Mesodermal cell (in vitro differentiated cells): ENCODE data around the gene IL17C.

ENCODE experiments used
- H3K27ac ChIP-seq: 2 replicates; pipeline ENCODE4 v1.7.0; 2013; ENCODE audit warnings: mild to moderate bottlenecking, low read depth, low read length, moderate library complexity; ENCODE audit not compliant: severe bottlenecking
- H3K36me3 ChIP-seq: 2 replicates; pipeline ENCODE4 v1.7.1; 2013; ENCODE audit warnings: mild to moderate bottlenecking, low read length, moderate library complexity; ENCODE audit not compliant: control insufficient read depth, insufficient read depth
- H3K4me1 ChIP-seq: one replicate; pipeline ENCODE4 v1.7.1; 2013; ENCODE audit warnings: mild to moderate bottlenecking, low read length; ENCODE audit not compliant: insufficient read depth, control insufficient read depth, poor library complexity, severe bottlenecking
- H3K4me3 ChIP-seq: 2 replicates; pipeline ENCODE4 v1.7.0; 2013; ENCODE audit warnings: low read length, control low read depth, mild to moderate bottlenecking; ENCODE audit not compliant: insufficient read depth, poor library complexity, severe bottlenecking; ENCODE audit errors: extremely low read depth
- H3K9me3 ChIP-seq: 2 replicates; pipeline ENCODE4 v1.7.1; 2013; ENCODE audit warnings: mild to moderate bottlenecking, low read length, moderate library complexity; ENCODE audit not compliant: control insufficient read depth
- WGBS, 2 experiments: methylation state at CpG; one replicate each; pipeline ENCODE4 v1.1.5; 2013; ENCODE audit warnings: missing lambda C conversion rate in 2 of 2; ENCODE audit not compliant: insufficient coverage in 2 of 2; 5-methylcytosine and 5-hydroxymethylcytosine counted together

Gene IL17C

DNA sequence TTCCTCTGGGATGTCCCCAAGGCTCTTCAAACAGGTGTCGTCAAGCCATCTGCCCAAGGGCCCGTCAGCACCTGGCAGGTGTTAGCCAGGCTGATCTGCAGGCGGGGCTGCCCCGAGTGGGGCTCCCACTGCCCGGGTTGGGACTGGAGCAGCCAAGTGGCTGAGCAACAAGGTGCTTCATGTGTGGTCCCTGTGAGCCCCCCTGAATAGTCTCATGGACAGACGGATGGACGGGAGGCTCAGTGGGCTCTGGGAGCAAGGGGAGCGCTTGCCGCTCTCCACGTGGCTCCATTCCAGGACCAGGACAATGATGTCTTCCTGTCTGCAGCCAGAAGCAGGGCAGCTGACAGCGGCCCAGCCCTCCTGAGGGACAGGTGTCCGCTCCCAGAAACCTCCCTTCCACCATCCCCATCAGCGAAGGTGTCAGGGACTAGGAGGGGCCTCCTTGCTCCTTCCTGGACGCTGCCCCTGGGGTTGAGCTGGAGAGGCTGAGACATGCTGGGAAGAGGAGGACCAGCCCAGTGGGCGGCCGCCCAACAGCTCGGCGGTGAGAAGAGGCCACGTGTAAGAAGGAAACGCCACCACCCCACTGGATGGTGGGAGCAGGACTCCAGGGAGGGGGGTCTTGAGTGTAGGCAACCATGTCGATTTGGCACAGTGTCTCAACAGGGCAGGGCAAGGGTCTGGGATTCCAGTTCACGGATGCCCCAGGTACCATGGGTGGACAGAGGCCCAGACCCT is 38.3 kb downstream of the IL17C start:
- Histone ChIP-seq H3K27ac (no peak overlapping the region), H3K4me1 (peaks cover 4% of the 10 kb centered on the region), H3K4me3 (no peak overlapping the region), H3K9me3 (no peaks in the 10 kb centered on the region), H3K36me3 (peaks cover 28% of the 10 kb centered on the region)
- 90 to 94% methylated on average over 17 to 19 of the region's 22 CpGs for WGBS, 2 experiments

DNA sequence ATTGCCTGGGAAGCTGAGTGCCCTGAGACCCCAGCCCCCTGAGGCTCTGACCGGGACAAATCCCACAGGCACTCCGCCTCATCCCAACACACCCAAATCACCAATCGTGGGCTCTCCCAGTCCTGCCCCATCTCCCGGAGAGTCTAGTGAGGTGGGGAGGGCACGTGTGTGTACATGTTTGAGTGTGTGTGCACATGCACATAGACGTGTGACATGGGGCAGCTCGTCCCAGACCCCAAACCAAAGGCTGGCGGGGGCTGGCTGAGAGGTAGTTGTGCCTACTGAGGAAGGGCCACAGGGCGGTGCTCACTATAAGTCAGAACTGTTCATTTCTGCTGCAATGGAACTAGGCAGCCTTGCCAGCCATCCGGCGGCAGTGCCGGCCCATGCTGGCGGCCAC is 39.3 kb downstream of the IL17C start:
- H3K36me3 ChIP-seq = peaks cover 25% of the 10 kb centered on the region
- no peak overlapping the region for H3K4me3 ChIP-seq
- H3K9me3 ChIP-seq = no peaks in the 10 kb centered on the region
- no peak overlapping the region for H3K27ac ChIP-seq
- peaks cover 5% of the 10 kb centered on the region for H3K4me1 ChIP-seq
- 81% methylated on average over 9 of the region's 13 CpGs for WGBS, 2 experiments

DNA sequence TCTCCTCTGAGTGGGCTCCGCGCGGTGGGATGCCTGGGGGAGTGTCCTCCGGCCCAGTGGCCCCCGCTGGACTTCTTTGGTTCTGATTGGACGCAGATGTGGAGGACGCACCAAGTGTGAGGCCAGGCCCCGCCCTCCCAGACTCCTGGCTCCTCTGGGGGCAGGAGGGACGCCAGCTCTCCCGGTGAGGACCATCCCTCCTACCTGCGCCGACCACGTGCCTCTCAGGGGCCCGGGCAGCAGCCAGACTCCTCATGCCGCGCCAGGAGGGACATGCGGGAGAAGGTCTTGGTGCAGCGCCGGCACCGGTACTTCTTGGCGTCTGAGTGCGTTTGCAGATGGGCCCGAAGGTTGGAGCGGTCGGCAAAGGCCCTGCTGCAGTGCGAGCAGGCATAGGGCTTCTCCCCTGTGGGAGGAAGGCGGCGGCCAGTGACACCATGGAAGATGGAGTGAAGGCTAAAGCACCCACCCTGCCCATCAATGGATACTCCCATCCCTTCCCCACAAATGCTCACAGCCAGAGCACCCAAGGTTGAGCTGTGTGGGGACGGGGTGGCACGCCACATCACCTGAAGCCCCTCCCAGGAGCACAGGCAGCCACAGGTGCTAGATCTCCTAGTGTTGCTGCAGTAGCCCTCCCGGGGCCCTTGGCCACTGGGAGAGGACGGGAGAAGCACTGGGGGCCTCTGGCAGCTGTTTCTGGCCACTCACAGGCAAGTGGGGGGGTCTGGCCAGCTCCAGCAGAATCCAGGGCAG is 40.0 kb downstream of the IL17C start:
- Histone ChIP-seq H3K9me3 (no peaks in the 10 kb centered on the region), H3K4me3 (no peak overlapping the region), H3K27ac (no peak overlapping the region), H3K36me3 (peaks cover 24% of the 10 kb centered on the region), H3K4me1 (peaks cover 5% of the 10 kb centered on the region)
- WGBS, 2 experiments = 73 to 82% methylated on average over 26 to 28 of the region's 32 CpGs

DNA sequence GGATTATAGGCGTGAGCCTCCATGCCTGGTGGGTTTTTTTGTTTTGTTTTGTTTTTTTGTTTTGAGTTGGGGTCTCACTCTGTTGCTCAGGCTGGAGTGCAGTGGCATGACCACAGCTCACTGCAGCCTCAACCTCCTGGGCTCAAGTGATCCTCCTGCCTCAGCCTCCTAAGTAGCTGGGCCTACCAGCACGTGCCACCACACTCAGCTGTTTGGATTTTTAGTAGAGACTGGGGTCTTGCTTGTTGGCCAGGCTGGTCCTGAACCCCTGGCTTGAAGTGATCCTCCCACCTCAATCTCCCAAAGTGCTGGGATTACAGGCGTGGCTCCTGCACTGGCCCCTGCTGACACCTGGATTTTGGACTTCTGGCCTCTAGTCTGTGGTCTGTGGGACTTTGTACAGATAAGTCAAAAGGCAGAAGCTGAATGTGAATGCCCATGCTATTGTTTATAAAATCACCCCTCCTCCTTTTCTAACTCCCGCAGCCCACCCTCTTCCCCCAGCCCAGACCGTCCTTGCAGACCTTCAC is 42.2 kb downstream of the IL17C start:
- Histone ChIP-seq H3K4me1 (peaks cover 5% of the 10 kb centered on the region), H3K27ac (no peak overlapping the region), H3K4me3 (no peak overlapping the region), H3K36me3 (peaks cover 9% of the 10 kb centered on the region), H3K9me3 (no peaks in the 10 kb centered on the region)
- 88 to 95% methylated on average over 2 to 3 of the region's 5 CpGs for WGBS, 2 experiments

DNA sequence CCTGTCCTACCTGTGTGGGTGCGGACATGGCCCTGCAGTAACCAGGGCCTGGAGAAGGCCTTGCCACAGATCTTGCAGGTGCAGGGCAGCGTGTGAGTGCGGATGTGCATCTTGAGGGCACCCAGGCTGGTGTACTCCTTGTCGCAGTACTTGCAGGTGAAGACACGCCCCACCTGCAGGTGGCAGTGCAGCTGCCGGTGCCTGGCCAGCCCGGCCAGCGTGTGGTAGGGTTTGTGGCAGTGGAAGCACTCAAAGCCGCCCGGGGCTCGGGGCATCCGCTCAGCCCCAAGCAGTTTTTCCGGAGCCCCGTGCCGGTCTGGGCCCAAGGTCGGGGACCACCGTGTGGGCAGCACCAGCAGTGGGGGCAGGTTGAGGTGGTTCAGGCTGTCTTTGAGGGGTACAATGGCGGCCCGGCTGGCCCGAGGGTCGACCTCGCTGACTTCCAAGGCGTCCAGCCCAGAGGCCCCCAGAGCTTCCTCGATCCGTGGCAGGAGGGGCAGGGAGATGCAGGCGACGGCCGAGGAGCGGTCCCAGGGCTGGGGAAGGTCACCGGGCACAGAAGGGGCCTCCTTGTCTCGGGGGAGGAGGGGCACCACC is 42.8 kb downstream of the IL17C start:
- H3K9me3 ChIP-seq = no peaks in the 10 kb centered on the region
- peaks cover 4% of the 10 kb centered on the region for H3K36me3 ChIP-seq
- peaks cover 5% of the 10 kb centered on the region for H3K4me1 ChIP-seq
- WGBS, 2 experiments = 84 to 92% methylated on average over 25 to 31 of the region's 31 CpGs
- H3K27ac ChIP-seq = no peak overlapping the region
- H3K4me3 ChIP-seq = no peak overlapping the region

DNA sequence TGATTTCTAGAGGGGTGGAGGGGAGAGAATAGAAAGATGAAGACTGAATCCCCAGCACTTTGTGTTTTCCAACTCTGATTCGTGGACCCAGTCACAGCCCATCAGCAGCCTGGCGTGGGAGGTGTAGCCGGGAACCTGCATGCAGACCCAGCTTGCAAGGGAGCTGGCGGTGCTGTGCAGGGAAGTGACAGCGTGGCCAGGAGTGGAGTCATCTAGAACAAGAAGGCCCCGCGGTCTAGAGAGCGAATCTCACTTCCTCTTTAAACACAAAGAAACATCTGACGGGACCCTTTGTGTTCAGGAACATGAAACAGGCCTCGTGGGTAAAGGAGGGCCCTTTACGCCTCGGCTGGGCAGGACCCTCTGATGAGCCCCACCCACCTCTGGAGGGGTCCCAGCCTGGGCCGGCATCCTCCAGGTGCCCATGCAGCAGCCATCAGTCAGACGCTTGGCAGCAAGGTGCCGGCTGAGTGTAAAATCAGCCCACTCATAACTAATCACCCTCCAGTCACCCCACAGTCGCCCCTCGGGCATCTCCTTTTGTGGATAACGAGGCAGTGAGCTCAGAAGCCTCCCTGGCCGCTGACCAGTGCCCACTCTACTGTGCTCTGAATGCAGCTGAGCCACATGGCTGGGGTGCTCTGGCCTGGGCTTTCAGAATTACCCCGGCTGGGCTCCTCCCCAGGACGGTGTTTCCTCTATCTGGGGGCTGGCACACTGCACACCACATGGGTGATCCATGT is 43.5 kb downstream of the IL17C start:
- Histone ChIP-seq H3K9me3 (no peaks in the 10 kb centered on the region), H3K4me3 (no peak overlapping the region), H3K27ac (no peak overlapping the region), H3K36me3 (no peaks in the 10 kb centered on the region), H3K4me1 (peaks cover 5% of the 10 kb centered on the region)
- WGBS, 2 experiments = 80 to 82% methylated on average over 19 to 20 of the region's 21 CpGs

DNA sequence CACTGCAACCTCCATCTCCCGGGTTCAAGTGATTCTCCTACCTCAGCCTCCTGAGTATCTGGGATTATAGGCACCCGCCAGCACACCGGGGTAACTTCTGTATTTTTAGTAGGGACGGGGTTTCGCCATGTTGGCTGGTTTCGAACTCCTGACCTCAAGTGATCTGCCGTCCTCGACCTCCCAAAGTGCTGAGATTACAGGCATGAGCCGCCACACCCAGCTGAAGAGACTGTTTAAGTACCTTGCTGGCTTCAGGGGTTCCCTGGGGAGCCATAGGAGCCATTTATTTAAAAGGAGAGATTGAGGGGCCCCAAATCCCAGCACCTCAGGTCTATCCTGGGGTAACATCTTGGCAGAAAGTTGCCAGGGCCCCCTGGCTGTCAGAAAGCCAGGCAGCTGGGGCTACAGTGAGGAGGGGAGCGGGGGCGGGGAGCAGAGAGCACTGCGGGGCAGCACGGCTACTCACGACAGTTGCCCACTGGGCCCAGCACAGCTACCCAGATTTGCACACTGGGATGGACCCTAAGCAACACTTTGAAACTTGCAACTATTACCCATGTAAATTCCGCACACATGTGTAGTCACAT is 46.3 kb downstream of the IL17C start:
- Histone ChIP-seq H3K9me3 (no peaks in the 10 kb centered on the region), H3K4me3 (no peak overlapping the region), H3K4me1 (peaks cover 5% of the 10 kb centered on the region), H3K36me3 (no peaks in the 10 kb centered on the region), H3K27ac (no peak overlapping the region)
- WGBS, 2 experiments = 79 to 82% methylated on average over 14 to 15 of the region's 15 CpGs

DNA sequence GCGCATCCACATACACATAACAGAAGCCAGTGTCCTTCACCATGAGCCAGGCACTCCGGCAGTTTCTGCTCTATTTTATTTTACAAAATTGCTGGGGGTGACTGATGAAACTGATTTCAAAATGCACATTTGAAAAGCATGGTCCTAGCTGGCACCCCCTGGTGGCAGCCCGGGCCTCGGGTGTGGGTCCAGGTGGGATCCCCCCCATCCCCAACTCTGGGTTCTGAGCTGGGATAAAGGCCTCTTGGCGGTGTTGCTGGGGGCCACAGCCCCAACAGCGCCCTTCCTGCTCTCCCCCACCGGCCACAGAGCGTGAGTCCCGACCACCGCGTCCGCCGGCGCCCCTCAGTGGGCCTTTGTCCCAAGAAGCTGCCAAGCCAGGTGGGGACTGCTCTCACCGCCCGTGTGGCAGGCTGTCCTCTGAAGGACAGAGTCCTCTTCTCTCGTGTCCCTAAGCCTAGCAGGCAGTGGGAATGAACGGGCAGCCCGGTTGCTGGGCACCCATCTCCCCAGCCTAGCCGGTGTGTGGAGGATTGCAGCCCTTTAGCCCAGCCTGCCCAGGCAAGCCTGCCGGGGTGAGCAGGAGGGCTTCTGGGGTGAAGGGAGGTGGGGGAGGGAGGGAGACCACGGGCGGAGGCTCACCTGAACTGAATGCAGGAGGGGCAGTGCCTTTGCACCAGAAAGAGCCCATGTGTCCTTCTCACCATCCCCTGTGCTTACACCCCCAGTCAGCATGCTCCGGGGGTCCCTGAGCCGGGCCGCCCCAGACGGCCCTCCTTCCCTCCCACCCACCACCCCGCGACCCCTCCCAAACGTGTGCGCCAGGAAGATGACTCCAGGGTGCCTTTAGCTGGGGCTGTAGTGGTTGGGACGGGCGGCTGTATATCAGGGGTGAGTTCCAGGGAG is 47.0 kb downstream of the IL17C start:
- Histone ChIP-seq H3K27ac (no peak overlapping the region), H3K4me1 (peaks cover 5% of the 10 kb centered on the region), H3K36me3 (no peaks in the 10 kb centered on the region), H3K4me3 (peak overlapping the region; percentile 33), H3K9me3 (no peaks in the 10 kb centered on the region)
- 16% methylated on average over 17 of the region's 33 CpGs for WGBS, 2 experiments

DNA sequence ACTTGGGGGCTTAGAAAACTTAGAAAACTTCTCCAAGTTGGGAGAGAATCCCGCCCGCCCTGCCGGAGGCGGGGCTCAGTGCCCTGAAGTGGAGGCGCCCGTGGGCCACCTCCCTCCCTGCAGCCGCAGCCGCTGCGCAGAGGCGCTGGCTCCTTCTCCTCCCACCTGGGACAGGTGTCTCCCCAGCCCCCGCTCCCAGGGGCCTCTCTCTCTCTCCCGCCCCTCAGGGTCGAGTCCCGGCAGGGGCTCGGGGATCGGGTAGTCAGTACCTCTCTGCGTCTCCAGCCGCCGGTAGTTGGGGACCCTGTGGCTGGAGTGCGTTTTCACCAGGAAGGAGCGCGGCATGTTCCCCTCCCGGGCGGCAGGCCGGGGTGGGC is 47.7 kb downstream of the IL17C start:
- H3K27ac ChIP-seq = no peak overlapping the region
- H3K4me1 ChIP-seq = peaks cover 5% of the 10 kb centered on the region
- H3K4me3 ChIP-seq = peak overlapping the region; percentile 33
- H3K9me3 ChIP-seq = no peaks in the 10 kb centered on the region
- no peaks in the 10 kb centered on the region for H3K36me3 ChIP-seq
- WGBS, 2 experiments = 1% methylated on average over 18 to 21 of the region's 25 CpGs
